Measurements from ENCODE around the gene IDI1. TPM values are rescaled to one million over a fixed set of nuclear protein-coding genes. Genes with fewer than 3 reads are reported as not detected.

The IDI1 gene
- total RNA-seq, 1 donor from 2014 or later, result 65.2 TPM

DNA sequence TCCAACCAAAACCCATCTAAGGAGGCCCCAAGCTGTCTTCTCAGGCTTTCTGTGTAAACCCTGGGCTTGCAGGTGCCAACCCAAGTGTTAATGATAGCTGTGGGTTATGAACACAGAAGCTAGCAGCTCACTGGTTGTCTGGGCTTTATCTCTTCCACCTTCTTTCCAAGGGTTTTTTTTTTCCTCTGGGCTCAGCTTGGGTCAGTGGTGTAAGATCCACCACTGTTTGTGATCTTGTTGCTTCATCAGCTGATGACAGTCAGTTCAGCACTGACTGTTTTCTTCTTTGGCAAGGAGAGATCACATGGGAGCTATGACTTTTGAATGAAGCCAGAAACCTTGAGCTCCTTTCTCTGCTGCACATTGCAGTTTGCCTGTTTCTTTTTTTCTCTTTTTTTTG, 56.0 kb downstream of the IDI1 start:
- DNase-seq, result no peak

DNA sequence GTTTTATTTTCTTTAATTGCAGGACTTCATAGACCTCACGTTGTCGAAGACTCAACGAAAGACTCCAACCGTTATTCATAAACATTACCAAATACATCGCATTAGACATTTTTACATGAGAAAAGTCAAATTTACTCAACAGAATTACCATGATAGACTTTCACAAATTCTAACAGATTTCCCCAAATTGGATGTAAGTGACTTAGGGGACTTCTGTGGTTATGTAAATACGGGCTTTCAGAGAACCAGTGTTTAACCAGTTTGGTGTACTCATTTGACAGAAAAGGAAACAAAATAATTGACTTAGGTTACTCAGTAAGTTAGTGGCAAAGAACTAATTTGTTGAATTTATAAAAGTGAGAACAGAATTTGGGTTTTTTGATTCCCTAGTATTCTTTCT, 56.5 kb downstream of the IDI1 start:
- DNase-seq, result no peak

GRCh38 chr10:990808-991207, 58.1 kb downstream of the IDI1 start:
- peak; percentile 7 for DNase-seq

Other genes starting within 250 kb of the IDI1 start
- 59.0 TPM for gene LARP4B, start 117.4 kb downstream of the IDI1 start, total RNA-seq
- gene GTPBP4, start 60.7 kb downstream of the IDI1 start, total RNA-seq, result 42.7 TPM
- gene IDI2, start 23.3 kb downstream of the IDI1 start, total RNA-seq, result not detected
- gene WDR37, start 7.3 kb upstream of the IDI1 start, total RNA-seq, result 14.6 TPM

Data from tongue (tissue), 2 donors.